ENCODE measurements around the gene SHQ1.

- no peak for TF ChIP-seq POLR2A (IDR thresholded peaks at IDR 0.05; ENCODE audit: borderline replicate concordance, extremely low read depth, insufficient read depth, insufficient read length)
- TF ChIP-seq MAX (IDR thresholded peaks at IDR 0.05) = no peak
- no peak for TF ChIP-seq CTCF (IDR thresholded peaks at IDR 0.05 in 2 of 3, conservative IDR thresholded peaks at IDR 0.05 in 1 of 3; ENCODE audit: borderline replicate concordance in 1 of 3, insufficient read depth in 1 of 3, low read depth in 2 of 3, low read length in 2 of 3)
- no peak for TF ChIP-seq EZH2phosphoT487 (IDR thresholded peaks at IDR 0.05; ENCODE audit: borderline replicate concordance)
- no peak for TF ChIP-seq ELF1 (IDR thresholded peaks at IDR 0.05; ENCODE audit: borderline replicate concordance, low read depth)
- TF ChIP-seq CEBPB (IDR thresholded peaks at IDR 0.05; ENCODE audit: low read depth) = no peak
- TF ChIP-seq EZH2 (IDR thresholded peaks at IDR 0.05) = no peak
- no peak for TF ChIP-seq POLR2AphosphoS5 (IDR thresholded peaks at IDR 0.05; ENCODE audit: low read depth, low read length)
- TF ChIP-seq EGR1 (IDR thresholded peaks at IDR 0.05; ENCODE audit: low read depth) = no peak
- TF ChIP-seq RAD21 (IDR thresholded peaks at IDR 0.05; ENCODE audit: low read depth) = no peak
- no peak for TF ChIP-seq REST (IDR thresholded peaks at IDR 0.05; ENCODE audit: low read depth)
Measured at GRCh38 chr3:72797773-72798543, 50.3 kb downstream of the SHQ1 start.

All from HCT116 (cell line).